ENCODE results near the gene PTPN1. TPM values are rescaled to one million over a fixed set of nuclear protein-coding genes. Genes with fewer than 3 reads are reported as not detected.

Gene PTPN1
- total RNA-seq, 1 experiment from 2014 or later = 30.8 TPM

GRCh38 chr20:50552979-50553378 is 42.8 kb downstream of the PTPN1 start:
- Histone ChIP-seq H3K23me2 (ENCODE audit: insufficient read length, low read depth, low read length, poor library complexity, severe bottlenecking) (no peaks in the 10 kb centered on the region), H4K20me1 (ENCODE audit: control insufficient read depth, insufficient read depth, insufficient read length) (no peaks in the 10 kb centered on the region), H4K91ac (ENCODE audit: insufficient read length, low read depth, low read length) (no peak overlapping the region), H3K4me2 (ENCODE audit: insufficient read depth, insufficient read length, low read length) (no peak overlapping the region), H3K79me2 (ENCODE audit: insufficient read depth, low read length) (no peaks in the 10 kb centered on the region), H3K9ac (ENCODE audit: extremely low read depth, insufficient read length, low read length) (no peak overlapping the region), H4K5ac (ENCODE audit: insufficient read length, low read depth, low read length) (no peak overlapping the region), H2BK5ac (ENCODE audit: insufficient read length, low read length) (no peak overlapping the region), H2BK12ac (ENCODE audit: insufficient read length, low read depth, low read length) (no peak overlapping the region), H3K18ac (ENCODE audit: insufficient read length, low read depth, low read length) (no peak overlapping the region), H4K8ac (replicated peaks; ENCODE audit: insufficient read length, low read depth, low read length) (no peak overlapping the region), H2BK15ac (ENCODE audit: low read depth, low read length) (no peak overlapping the region), H3T11ph (ENCODE audit: low read length) (no peak overlapping the region), H3K56ac (ENCODE audit: insufficient read length, low read depth, low read length) (no peak overlapping the region), H3K27ac (ENCODE audit: insufficient read length, low read depth, low read length) (no peak overlapping the region), H2AFZ (ENCODE audit: low read length) (no peak overlapping the region), H3K14ac (ENCODE audit: insufficient read depth, low read length) (no peak overlapping the region), H3K79me1 (ENCODE audit: insufficient read depth, low read depth, low read length, poor library complexity, severe bottlenecking) (no peaks in the 10 kb centered on the region), H3K4me1 (ENCODE audit: insufficient read depth, low read length) (no peaks in the 10 kb centered on the region), H2BK120ac (ENCODE audit: low read depth, low read length, poor library complexity, severe bottlenecking) (no peak overlapping the region), H3K4ac (ENCODE audit: low read depth, low read length) (no peak overlapping the region), H3K9me3 (ENCODE audit: control insufficient read depth, low read depth, low read length) (no peaks in the 10 kb centered on the region), H2AK5ac (ENCODE audit: insufficient read length, low read length) (no peak overlapping the region), H3K27me3 (ENCODE audit: insufficient read depth, low read length) (no peaks in the 10 kb centered on the region), H3K23ac (ENCODE audit: insufficient read length, low read depth, low read length) (no peak overlapping the region), H2BK20ac (ENCODE audit: low read depth, low read length, poor library complexity, severe bottlenecking) (no peak overlapping the region)
- peaks cover 0 to under 1% (median 0%) of the 10 kb centered on the region in 3 experiments; a peak in 1 of 7 replicates for H3K36me3 Mint-ChIP-seq (ENCODE audit: insufficient read depth in 1 of 3, low read depth in 3 of 3)
- no peaks in the 10 kb centered on the region for H3K27me3 Mint-ChIP-seq (ENCODE audit: low read depth)
- WGBS (ENCODE audit: extremely low coverage, insufficient read length, low lambda C conversion rate) = no CpG with 5 or more reads among the region's 3 CpGs
- no peaks in the 10 kb centered on the region for H3K9me3 Mint-ChIP-seq
- no peak for DNase-seq
- no peak overlapping the region for H3K4me3 Mint-ChIP-seq
- no peak for TF ChIP-seq CTCF (conservative IDR thresholded peaks at IDR 0.05)
- H3K27ac Mint-ChIP-seq = no peak overlapping the region
- H3K4me1 Mint-ChIP-seq = 0 out of 4 replicates have a peak, but pooled peaks cover 0 to 4% of the 10 kb centered on the region in 2 experiments
